Vagina (tissue), 2 donors: Measurements from ENCODE around the gene PDLIM1.

Source experiments
- POLR2A ChIP-seq, 2 donors: fragments of 450-650 bp; IDR thresholded peaks; one replicate each; pipeline ENCODE4 v1.6.1; 2017; ENCODE audit warnings: antibody characterized with exemption in 2 of 2, mild to moderate bottlenecking in 2 of 2, moderate library complexity in 2 of 2
- TF ChIP-seq, protein P1 (sequence below), 3 experiments: fragments of 450-650 bp in 2 of 3; fragments of 200-600 bp in 1 of 3; sonication (generic) in 1 of 3; IDR thresholded peaks; one replicate each; pipeline ENCODE4 v1.5.1; 2017 to 2019; ENCODE audit warnings: antibody characterized with exemption in 3 of 3, mild to moderate bottlenecking in 2 of 3, moderate library complexity in 2 of 3

DNA sequence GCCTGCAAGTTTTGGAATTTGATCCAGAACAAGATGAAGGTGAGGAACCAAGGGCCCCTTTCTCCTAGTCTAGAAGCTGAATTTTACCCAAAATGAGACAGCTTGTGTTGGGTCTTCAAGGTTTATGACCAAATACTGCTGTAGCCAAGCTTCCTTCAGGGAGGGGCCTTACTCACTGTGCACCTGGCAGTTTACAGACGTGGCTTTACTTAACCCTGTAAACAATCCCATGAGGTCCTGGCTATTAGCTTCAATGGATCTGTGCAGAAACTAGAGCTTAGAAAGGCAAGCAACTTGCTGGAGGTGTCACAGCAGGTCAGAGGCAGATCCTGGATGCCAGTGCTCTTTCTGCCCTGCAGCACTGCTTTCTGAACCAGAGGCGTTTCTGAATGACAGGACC, 46.7 kb downstream of the PDLIM1 start:
- no peak for TF ChIP-seq POLR2A (IDR thresholded peaks at IDR 0.05)
- TF ChIP-seq, protein P1, sequence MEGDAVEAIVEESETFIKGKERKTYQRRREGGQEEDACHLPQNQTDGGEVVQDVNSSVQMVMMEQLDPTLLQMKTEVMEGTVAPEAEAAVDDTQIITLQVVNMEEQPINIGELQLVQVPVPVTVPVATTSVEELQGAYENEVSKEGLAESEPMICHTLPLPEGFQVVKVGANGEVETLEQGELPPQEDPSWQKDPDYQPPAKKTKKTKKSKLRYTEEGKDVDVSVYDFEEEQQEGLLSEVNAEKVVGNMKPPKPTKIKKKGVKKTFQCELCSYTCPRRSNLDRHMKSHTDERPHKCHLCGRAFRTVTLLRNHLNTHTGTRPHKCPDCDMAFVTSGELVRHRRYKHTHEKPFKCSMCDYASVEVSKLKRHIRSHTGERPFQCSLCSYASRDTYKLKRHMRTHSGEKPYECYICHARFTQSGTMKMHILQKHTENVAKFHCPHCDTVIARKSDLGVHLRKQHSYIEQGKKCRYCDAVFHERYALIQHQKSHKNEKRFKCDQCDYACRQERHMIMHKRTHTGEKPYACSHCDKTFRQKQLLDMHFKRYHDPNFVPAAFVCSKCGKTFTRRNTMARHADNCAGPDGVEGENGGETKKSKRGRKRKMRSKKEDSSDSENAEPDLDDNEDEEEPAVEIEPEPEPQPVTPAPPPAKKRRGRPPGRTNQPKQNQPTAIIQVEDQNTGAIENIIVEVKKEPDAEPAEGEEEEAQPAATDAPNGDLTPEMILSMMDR (IDR thresholded peaks at IDR 0.05), result no peak
